Psoas muscle (tissue), 8 donors: ENCODE measurements around the gene NXPE4. TPM values are rescaled to one million over a fixed set of nuclear protein-coding genes. Genes with fewer than 3 reads are reported as not detected.

Experiments
- ATAC-seq, 4 donors: fragments of 200-7000 bp; cut with Tn5 transposase; one replicate each; pipeline ENCODE4 v1.9.1; 2020; ENCODE audit warnings: moderate library complexity in 3 of 4, mild to moderate bottlenecking in 2 of 4
- DNase-seq, 2 donors: peaks; one replicate each; pipeline ENCODE4 v3.0.0-alpha.2; 2020
- H3K27ac ChIP-seq: fragments of 200-600 bp; one replicate; pipeline ENCODE4 v1.8.0; 2022
- H3K27me3 ChIP-seq, 3 donors: fragments of 200-600 bp in 1 of 3; one replicate each; pipeline versions ENCODE4 v1.6.1 to v1.8.0; 2013 to 2022; ENCODE audit warnings: low read length in 2 of 3, mild to moderate bottlenecking in 2 of 3, moderate library complexity in 1 of 3; ENCODE audit not compliant: insufficient read depth in 3 of 3
- H3K36me3 ChIP-seq, 2 donors: fragments of 200-600 bp in 1 of 2; one replicate each; pipeline versions ENCODE4 v1.6.1 to v1.8.0; 2013 to 2022; ENCODE audit warnings: low read depth in 1 of 2, mild to moderate bottlenecking in 1 of 2, moderate library complexity in 1 of 2; ENCODE audit not compliant: insufficient read depth in 1 of 2
- H3K4me1 ChIP-seq: fragments of 200-600 bp; one replicate; pipeline ENCODE4 v1.8.0; 2022
- H3K4me3 ChIP-seq: fragments of 200-600 bp; one replicate; pipeline ENCODE4 v1.8.0; 2022; ENCODE audit warnings: mild to moderate bottlenecking
- H3K9me3 ChIP-seq: fragments of 200-600 bp; one replicate; pipeline ENCODE4 v1.8.0; 2022
- WGBS, 3 donors: extraction: QIAGEN DNeasy Blood & Tissue Kit; methylation state at CpG; one replicate each; pipeline versions ENCODE4 v1.1.6 to v1.1.7; 2013; 5-methylcytosine and 5-hydroxymethylcytosine counted together
- intact Hi-C, 2 donors: fragments of 100-400 bp; cut with DNase I; formaldehyde crosslinking; loops; one replicate each; pipeline versions ENCODE4 v1.11.0 to v1.14.2; 2022
- polyA plus RNA-seq, 3 donors: library from polyadenylated mRNA; stranded (reverse); fragments of 200-250 nt; gene quantifications; one replicate each; pipeline ENCODE4 v1.2.3, GENCODE V29; 2013
- total RNA-seq, 4 donors: library from RNA; stranded (reverse); fragmentation: NEBNext Ultra II Directional in 2 of 4; extraction: Animal tissue kit (Norgen Biotek cat#: 25700) in 2 of 4; gene quantifications; one replicate each; pipeline versions ENCODE4 v1.2.1 to v1.2.4, GENCODE V29; 2021 to 2023
- TF ChIP-seq, protein P1 (sequence below): fragments of 200-600 bp; IDR thresholded peaks from one replicate; pipeline ENCODE4 v1.8.0; 2022; ENCODE audit warnings: antibody characterized with exemption
- donor health status: healthy with polysubstance abuse.
- donor health status: DM: no; HTN: no; CAD: no; lungs with moderate emphysema.
- donor health status: Bipolar disorder and iron deficiency.
- donor health status: healthy.
- donor health status: DM: yes; HTN: yes; CAD: no.
- donor health status: DM: no; HTN: no; CAD: no.
- donor health status: DM: no; HTN: no; CAD: no.
- donor health status: DM: yes; HTN: yes; CAD: no.

Gene NXPE4
- total and polyA plus RNA-seq, 7 donors: not detected

DNA sequence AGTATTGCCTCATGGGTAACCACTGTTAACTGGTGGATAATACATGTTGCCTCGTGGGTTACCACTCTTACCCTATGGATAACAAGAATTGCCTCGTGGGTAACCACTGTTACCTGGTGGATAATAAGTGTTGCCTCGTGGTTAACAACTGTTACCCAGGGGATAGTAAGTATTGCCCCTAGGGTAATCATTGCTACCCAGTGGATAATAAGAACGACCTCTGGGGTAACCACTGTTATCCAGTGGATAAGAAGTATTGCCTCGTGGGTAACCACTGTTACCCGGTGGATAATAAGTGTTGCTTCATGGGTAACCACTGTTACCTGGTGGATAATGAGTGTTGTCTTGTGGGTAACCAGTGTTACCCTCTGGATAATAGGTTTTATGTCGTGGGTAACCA is 28.1 kb upstream of the NXPE4 start:
- WGBS, 3 donors: 78 to 80% (median 79%) methylated on average over 7 of the region's 7 CpGs
- peaks cover 7% of the 10 kb centered on the region for H3K9me3 ChIP-seq
- intact Hi-C loops: no loop called here
- no peak overlapping the region for H3K27ac ChIP-seq
- H3K4me1 ChIP-seq: no peaks in the 10 kb centered on the region
- TF ChIP-seq, protein P1, sequence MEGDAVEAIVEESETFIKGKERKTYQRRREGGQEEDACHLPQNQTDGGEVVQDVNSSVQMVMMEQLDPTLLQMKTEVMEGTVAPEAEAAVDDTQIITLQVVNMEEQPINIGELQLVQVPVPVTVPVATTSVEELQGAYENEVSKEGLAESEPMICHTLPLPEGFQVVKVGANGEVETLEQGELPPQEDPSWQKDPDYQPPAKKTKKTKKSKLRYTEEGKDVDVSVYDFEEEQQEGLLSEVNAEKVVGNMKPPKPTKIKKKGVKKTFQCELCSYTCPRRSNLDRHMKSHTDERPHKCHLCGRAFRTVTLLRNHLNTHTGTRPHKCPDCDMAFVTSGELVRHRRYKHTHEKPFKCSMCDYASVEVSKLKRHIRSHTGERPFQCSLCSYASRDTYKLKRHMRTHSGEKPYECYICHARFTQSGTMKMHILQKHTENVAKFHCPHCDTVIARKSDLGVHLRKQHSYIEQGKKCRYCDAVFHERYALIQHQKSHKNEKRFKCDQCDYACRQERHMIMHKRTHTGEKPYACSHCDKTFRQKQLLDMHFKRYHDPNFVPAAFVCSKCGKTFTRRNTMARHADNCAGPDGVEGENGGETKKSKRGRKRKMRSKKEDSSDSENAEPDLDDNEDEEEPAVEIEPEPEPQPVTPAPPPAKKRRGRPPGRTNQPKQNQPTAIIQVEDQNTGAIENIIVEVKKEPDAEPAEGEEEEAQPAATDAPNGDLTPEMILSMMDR: no peak
- no peaks in the 10 kb centered on the region for H3K27me3 ChIP-seq
- DNase-seq (no peak), ATAC-seq (no peak)
- H3K36me3 ChIP-seq: no peaks in the 10 kb centered on the region
- H3K4me3 ChIP-seq: no peak overlapping the region

DNA sequence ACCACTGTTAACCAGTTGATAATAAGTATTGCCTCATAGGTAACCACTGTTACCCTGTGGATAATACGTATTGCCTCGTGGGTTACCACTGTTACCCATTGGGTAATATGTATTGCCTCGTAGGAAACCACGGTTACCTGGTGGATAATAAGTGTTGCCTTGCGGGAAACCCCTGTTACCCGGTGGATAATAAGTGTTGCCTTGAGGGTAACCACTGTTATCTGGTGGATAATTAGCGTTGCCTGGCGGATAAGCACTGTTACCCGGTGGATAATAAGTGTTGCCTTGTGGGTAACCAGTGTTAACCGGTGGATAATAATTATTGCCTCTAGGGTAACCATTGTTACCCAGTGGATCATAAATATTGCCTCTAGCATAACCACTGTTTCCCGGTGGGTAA is 27.3 kb upstream of the NXPE4 start:
- Histone ChIP-seq H3K4me1 (no peaks in the 10 kb centered on the region), H3K27me3 (no peaks in the 10 kb centered on the region), H3K27ac (no peak overlapping the region), H3K9me3 (peaks cover 7% of the 10 kb centered on the region), H3K4me3 (no peak overlapping the region), H3K36me3 (no peaks in the 10 kb centered on the region)
- TF ChIP-seq, protein P1: no peak
- no peak for DNase-seq
- intact Hi-C loops: no loop called here
- no peak for ATAC-seq
- 96% methylated on average over 11 of the region's 11 CpGs for WGBS, 3 donors

GRCh38 chr11:114621950-114622809 is 26.6 kb upstream of the NXPE4 start:
- WGBS, 3 donors: 87 to 88% (median 87%) methylated on average over 16 of the region's 16 CpGs
- intact Hi-C loops: no loop called here
- no peaks in the 10 kb centered on the region for H3K27me3 ChIP-seq
- no peaks in the 10 kb centered on the region for H3K4me1 ChIP-seq
- TF ChIP-seq, protein P1: no peak
- H3K9me3 ChIP-seq: peaks cover 7% of the 10 kb centered on the region
- no peak for DNase-seq
- H3K4me3 ChIP-seq: no peak overlapping the region
- no peak overlapping the region for H3K27ac ChIP-seq
- ATAC-seq: no peak
- no peaks in the 10 kb centered on the region for H3K36me3 ChIP-seq

GRCh38 chr11:114621072-114621471 is 25.5 kb upstream of the NXPE4 start:
- H3K4me3 ChIP-seq: no peak overlapping the region
- H3K4me1 ChIP-seq: no peaks in the 10 kb centered on the region
- DNase-seq (no peak), ATAC-seq (no peak)
- H3K9me3 ChIP-seq: peaks cover 7% of the 10 kb centered on the region
- H3K27ac ChIP-seq: no peak overlapping the region
- TF ChIP-seq, protein P1: no peak
- H3K27me3 ChIP-seq: no peaks in the 10 kb centered on the region
- H3K36me3 ChIP-seq: no peaks in the 10 kb centered on the region
- 86 to 92% (median 91%) methylated on average over 8 of the region's 8 CpGs for WGBS, 3 donors
- intact Hi-C loops: no loop called here
